ENCODE measurements around the gene EP400. TPM values are rescaled to one million over a fixed set of nuclear protein-coding genes. Genes with fewer than 3 reads are reported as not detected.
A peak's percentile ranks its signal among the peaks of the same experiment; 100 is the strongest.

The EP400 gene
- total and polyA plus RNA-seq, 2 donors (not counting 1 experiment from before 2014, with no cell fraction given), result 3.4 to 12.4 TPM

DNA sequence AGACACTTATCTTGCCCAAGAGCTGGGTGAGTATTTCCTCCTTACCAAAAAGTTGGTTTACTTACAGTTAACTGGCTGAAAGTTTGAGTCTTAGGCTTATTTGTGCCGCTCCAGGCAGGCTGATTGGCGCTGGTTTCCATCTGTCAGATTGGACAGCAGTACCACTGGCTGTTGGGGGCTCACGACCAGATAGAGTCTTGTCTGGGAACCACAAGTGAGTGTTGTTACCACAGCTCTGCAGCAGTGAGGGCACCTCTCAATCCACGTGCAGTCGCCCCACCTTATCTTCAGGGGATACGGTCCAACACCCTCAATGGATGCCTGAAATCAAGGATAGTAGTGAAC is 135.5 kb downstream of the EP400 start:
- peaks cover 26% of the 10 kb centered on the region for H3K79me2 ChIP-seq (ENCODE audit: control insufficient read depth, insufficient read depth, low read length)
- peaks cover 3% of the 10 kb centered on the region for H3K4me1 ChIP-seq (ENCODE audit: control insufficient read depth, extremely low read depth, insufficient read depth, low read length)
- H3K27ac ChIP-seq (ENCODE audit: insufficient read depth, low read length), result peak overlapping the region; percentile 60
- peak overlapping the region; percentile 98 for H3K9ac ChIP-seq (ENCODE audit: insufficient read depth, low read length)
- TF ChIP-seq CTCF (conservative IDR thresholded peaks at IDR 0.05 in 1 of 2, IDR thresholded peaks at IDR 0.05 in 1 of 2; ENCODE audit: low read depth in 1 of 2, low read length in 2 of 2), result no peak
- TF ChIP-seq EZH2 (IDR thresholded peaks at IDR 0.05; ENCODE audit: low read length, missing control alignments), result no peak
- peak; percentile 9 to 32 for DNase-seq (ENCODE audit: low read depth in 2 of 2)
- H2AFZ ChIP-seq (ENCODE audit: low read length), result no peak overlapping the region
- peak overlapping the region; percentile 79 for H3K4me2 ChIP-seq (ENCODE audit: extremely low read depth, insufficient read depth, low read length)
- no peaks in the 10 kb centered on the region for H4K20me1 ChIP-seq (ENCODE audit: control insufficient read depth, extremely low read depth, insufficient read depth, low read length)
- no peaks in the 10 kb centered on the region for H3K9me3 ChIP-seq (ENCODE audit: control insufficient read depth, insufficient read depth, low read depth, low read length)
- no peaks in the 10 kb centered on the region for H3K27me3 ChIP-seq (ENCODE audit: control insufficient read depth, insufficient read depth, low read length)
- peak overlapping the region; percentile 42 to 81 (median 63) for H3K4me3 ChIP-seq (replicated peaks in 1 of 4; ENCODE audit: control extremely low read depth in 1 of 4, insufficient read depth in 1 of 4, low read depth in 3 of 4, low read length in 4 of 4)
- H3K36me3 ChIP-seq (ENCODE audit: control insufficient read depth, insufficient read depth, low read length), result peaks cover 2% of the 10 kb centered on the region

GRCh38 chr12:132089407-132089910 is 139.7 kb downstream of the EP400 start:
- Histone ChIP-seq H3K79me2 (ENCODE audit: control insufficient read depth, insufficient read depth, low read length) (peaks cover 29% of the 10 kb centered on the region), H3K9me3 (ENCODE audit: control insufficient read depth, insufficient read depth, low read depth, low read length) (no peaks in the 10 kb centered on the region), H3K36me3 (ENCODE audit: control insufficient read depth, insufficient read depth, low read length) (peaks cover 1% of the 10 kb centered on the region), H3K4me1 (ENCODE audit: control insufficient read depth, extremely low read depth, insufficient read depth, low read length) (no peaks in the 10 kb centered on the region), H4K20me1 (ENCODE audit: control insufficient read depth, extremely low read depth, insufficient read depth, low read length) (no peaks in the 10 kb centered on the region), H3K9ac (ENCODE audit: insufficient read depth, low read length) (no peak overlapping the region), H3K4me2 (ENCODE audit: extremely low read depth, insufficient read depth, low read length) (no peak overlapping the region), H3K27me3 (ENCODE audit: control insufficient read depth, insufficient read depth, low read length) (no peaks in the 10 kb centered on the region), H2AFZ (ENCODE audit: low read length) (no peak overlapping the region), H3K27ac (ENCODE audit: insufficient read depth, low read length) (no peak overlapping the region), H3K4me3 (replicated peaks in 1 of 4; ENCODE audit: control extremely low read depth in 1 of 4, insufficient read depth in 1 of 4, low read depth in 3 of 4, low read length in 4 of 4) (no peak overlapping the region)
- no peak for TF ChIP-seq CTCF (conservative IDR thresholded peaks at IDR 0.05 in 1 of 2, IDR thresholded peaks at IDR 0.05 in 1 of 2; ENCODE audit: low read depth in 1 of 2, low read length in 2 of 2)
- no peak for TF ChIP-seq EZH2 (IDR thresholded peaks at IDR 0.05; ENCODE audit: low read length, missing control alignments)
- no peak for DNase-seq (ENCODE audit: low read depth in 2 of 2)

DNA sequence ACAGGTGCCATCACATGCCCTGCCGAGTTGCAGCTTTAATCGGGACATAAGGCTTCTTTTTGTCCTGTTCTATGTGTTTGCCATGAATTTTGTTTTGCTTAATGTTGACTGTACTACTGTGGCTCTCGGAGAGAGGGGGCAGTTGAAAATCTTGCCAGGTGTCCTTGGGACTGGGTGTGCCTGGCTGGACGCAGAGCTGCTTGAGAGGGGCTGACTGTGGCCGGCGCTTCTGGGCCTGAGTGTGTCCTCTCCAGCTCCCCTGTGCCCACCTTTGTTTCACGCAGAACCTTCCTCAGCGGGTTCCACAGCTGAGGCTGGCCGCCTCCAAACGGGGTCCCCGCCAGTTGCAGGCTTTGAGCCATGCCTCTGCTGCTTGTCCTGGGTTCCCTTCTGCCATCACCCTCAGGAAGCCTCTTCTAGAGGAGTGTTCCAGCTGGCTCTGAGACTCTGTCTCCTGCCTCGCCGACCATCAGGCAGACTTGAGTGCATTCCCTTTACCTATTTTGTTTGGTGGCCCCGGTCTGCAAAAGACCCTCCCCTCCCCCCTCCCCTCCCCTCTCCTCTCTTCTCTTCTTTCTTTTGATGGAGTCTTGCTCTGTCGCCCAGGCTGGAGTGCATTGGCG is 144.6 kb downstream of the EP400 start:
- H3K4me1 ChIP-seq (ENCODE audit: control insufficient read depth, extremely low read depth, insufficient read depth, low read length), result no peaks in the 10 kb centered on the region
- H3K79me2 ChIP-seq (ENCODE audit: control insufficient read depth, insufficient read depth, low read length), result peaks cover 9% of the 10 kb centered on the region
- H3K4me2 ChIP-seq (ENCODE audit: extremely low read depth, insufficient read depth, low read length), result no peak overlapping the region
- no peak overlapping the region for H2AFZ ChIP-seq (ENCODE audit: low read length)
- no peak overlapping the region for H3K4me3 ChIP-seq (replicated peaks in 1 of 4; ENCODE audit: control extremely low read depth in 1 of 4, insufficient read depth in 1 of 4, low read depth in 3 of 4, low read length in 4 of 4)
- no peaks in the 10 kb centered on the region for H3K27me3 ChIP-seq (ENCODE audit: control insufficient read depth, insufficient read depth, low read length)
- H3K27ac ChIP-seq (ENCODE audit: insufficient read depth, low read length), result no peak overlapping the region
- no peaks in the 10 kb centered on the region for H3K9me3 ChIP-seq (ENCODE audit: control insufficient read depth, insufficient read depth, low read depth, low read length)
- H4K20me1 ChIP-seq (ENCODE audit: control insufficient read depth, extremely low read depth, insufficient read depth, low read length), result no peaks in the 10 kb centered on the region
- DNase-seq (ENCODE audit: low read depth in 2 of 2), result no peak
- H3K36me3 ChIP-seq (ENCODE audit: control insufficient read depth, insufficient read depth, low read length), result peaks cover 7% of the 10 kb centered on the region
- no peak overlapping the region for H3K9ac ChIP-seq (ENCODE audit: insufficient read depth, low read length)
- TF ChIP-seq EZH2 (IDR thresholded peaks at IDR 0.05; ENCODE audit: low read length, missing control alignments) (no peak), CTCF (conservative IDR thresholded peaks at IDR 0.05 in 1 of 2, IDR thresholded peaks at IDR 0.05 in 1 of 2; ENCODE audit: low read depth in 1 of 2, low read length in 2 of 2) (no peak)
